SK-N-MC (cell line): ENCODE data around the gene TECPR2.

Experiments
- DNase-seq: peaks from one replicate; pipeline ENCODE4 v3.0.0-alpha.2; 2011; ENCODE audit warnings: low read depth, low spot score
- H3K27ac ChIP-seq: fragments of 200-600 bp; sonication (generic); 2 replicates; pipeline ENCODE4 v1.5.1; 2016; ENCODE audit warnings: mixed run types
- H3K36me3 ChIP-seq: fragments of 200-600 bp; sonication (generic); 2 replicates; pipeline ENCODE4 v1.6.1; 2017; ENCODE audit warnings: antibody characterized with exemption, low read length, mixed read lengths; ENCODE audit not compliant: insufficient read depth
- H3K4me3 ChIP-seq: fragments of 200-600 bp; sonication (generic); 2 replicates; pipeline ENCODE4 v1.5.1; 2016
- H3K9ac ChIP-seq: fragments of 200-600 bp; sonication (generic); 2 replicates; pipeline ENCODE4 v1.8.0; 2017; ENCODE audit warnings: mixed run types, mixed read lengths; ENCODE audit not compliant: insufficient read length
- H3K9me3 ChIP-seq: fragments of 200-600 bp; sonication (generic); 2 replicates; pipeline ENCODE4 v1.6.1; 2017; ENCODE audit warnings: low read depth, mild to moderate bottlenecking, antibody characterized with exemption, low read length, moderate library complexity, mixed read lengths
- EZH2 ChIP-seq: fragments of 200-600 bp; sonication (generic); IDR thresholded peaks from one replicate; pipeline ENCODE4 v1.6.1; 2017; ENCODE audit warnings: antibody characterized with exemption
- FOXP2 ChIP-seq: optimal IDR thresholded peaks from 2 replicates; pipeline ENCODE3; 2011; ENCODE audit warnings: mild to moderate bottlenecking, moderate library complexity; ENCODE audit not compliant: insufficient read depth; ENCODE audit errors: extremely low read length, control extremely low read depth
- POLR2AphosphoS5 ChIP-seq: IDR thresholded peaks from 2 replicates; pipeline ENCODE4 v1.6.1; 2012; ENCODE audit warnings: mild to moderate bottlenecking, low read depth, low read length, borderline replicate concordance

Gene TECPR2

GRCh38 chr14:102500713-102501112 lies 138.0 kb downstream of the TECPR2 start:
- Histone ChIP-seq H3K9ac (no peak overlapping the region), H3K9me3 (no peaks in the 10 kb centered on the region)

DNA sequence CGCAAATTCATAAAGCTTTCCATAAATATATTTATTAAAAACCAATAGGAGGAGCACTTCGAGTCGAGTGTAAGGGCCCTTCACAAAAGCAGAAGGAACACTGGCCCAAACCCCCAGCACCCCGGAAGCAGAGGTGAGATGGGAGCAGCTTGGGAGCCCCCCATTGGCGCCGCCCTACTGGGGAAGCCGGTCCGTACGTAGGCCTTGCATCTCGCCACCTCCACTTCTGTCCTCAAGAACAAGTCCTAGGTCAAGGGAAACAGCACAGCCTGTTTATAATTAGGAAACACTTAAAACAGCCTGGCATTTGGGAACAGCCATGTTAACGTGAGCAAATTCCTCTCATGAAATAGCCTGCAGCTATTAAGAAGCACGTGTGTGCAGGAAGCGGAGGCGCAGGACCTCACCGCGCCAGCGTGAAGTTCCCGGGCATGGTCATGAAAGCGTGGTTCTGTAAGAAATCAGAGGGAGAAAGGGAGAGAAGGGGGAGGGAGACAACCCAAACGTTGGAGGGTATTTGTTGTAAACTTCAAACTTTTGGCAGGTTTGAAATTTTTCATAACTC lies 139.1 kb downstream of the TECPR2 start:
- Histone ChIP-seq H3K9ac (peak overlapping the region; percentile 52), H3K4me3 (peak overlapping the region; percentile 64), H3K9me3 (no peaks in the 10 kb centered on the region), H3K27ac (peak overlapping the region; percentile 98), H3K36me3 (peaks cover 7% of the 10 kb centered on the region; the same call in 1 of the 2 replicates)
- peak; percentile 88 for DNase-seq
- no peak for TF ChIP-seq FOXP2
- TF ChIP-seq POLR2AphosphoS5, result peak; percentile 60

More at GRCh38 chr14:102500713-102501112, 138.0 kb downstream of the TECPR2 start:
- Histone ChIP-seq H3K27ac (peak overlapping the region; percentile 98; the same call in 1 of the 2 replicates), H3K4me3 (no peak overlapping the region), H3K36me3 (no peaks in the 10 kb centered on the region; the same call in 1 of the 2 replicates)
- TF ChIP-seq FOXP2 (no peak), EZH2 (no peak)
- no peak for DNase-seq

DNA sequence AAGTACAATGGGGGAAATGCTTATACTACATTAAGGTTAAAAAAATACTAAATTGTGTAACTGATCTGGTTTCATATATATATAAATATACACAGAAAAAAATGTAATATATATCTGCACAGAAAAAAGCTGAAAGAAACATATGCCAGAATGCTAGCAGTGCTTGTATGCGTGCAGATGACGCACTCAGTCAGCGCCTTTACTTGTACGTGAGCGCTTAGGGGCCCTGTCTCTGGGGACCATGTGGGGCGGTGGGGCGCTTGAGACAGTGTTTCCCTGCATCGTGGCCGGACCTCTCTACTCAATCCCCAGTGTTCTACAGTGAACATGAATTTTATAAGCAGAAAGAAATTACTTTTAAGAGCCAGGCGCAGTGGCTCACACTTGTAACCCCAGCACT lies 139.8 kb downstream of the TECPR2 start:
- Histone ChIP-seq H3K4me3 (peak overlapping the region; percentile 64), H3K9me3 (no peaks in the 10 kb centered on the region), H3K27ac (peak overlapping the region; percentile 98), H3K9ac (peak overlapping the region; percentile 52), H3K36me3 (peaks cover 7% of the 10 kb centered on the region; the same call in 1 of the 2 replicates)
- DNase-seq, result no peak
- no peak for TF ChIP-seq EZH2

GRCh38 chr14:102503641-102504327 lies 141.0 kb downstream of the TECPR2 start:
- H3K36me3 ChIP-seq, result peaks cover 11% of the 10 kb centered on the region; the same call in 1 of the 2 replicates
- H3K9ac ChIP-seq, result no peak overlapping the region
- no peak overlapping the region for H3K4me3 ChIP-seq
- peak overlapping the region; percentile 90 for H3K27ac ChIP-seq
- no peak for TF ChIP-seq POLR2AphosphoS5
- TF ChIP-seq EZH2, result no peak
- TF ChIP-seq FOXP2, result no peak
- H3K9me3 ChIP-seq, result no peaks in the 10 kb centered on the region
- DNase-seq, result no peak

- Histone ChIP-seq H3K36me3 (peaks cover 11% of the 10 kb centered on the region; the same call in 1 of the 2 replicates), H3K4me3 (no peak overlapping the region), H3K27ac (peak overlapping the region; percentile 90), H3K9ac (no peak overlapping the region), H3K9me3 (no peaks in the 10 kb centered on the region)
- DNase-seq, result no peak
- TF ChIP-seq EZH2 (no peak), FOXP2 (no peak), POLR2AphosphoS5 (no peak)
These were observed 141.7 kb downstream of the TECPR2 start for GRCh38 chr14:102504328-102504999.

DNA sequence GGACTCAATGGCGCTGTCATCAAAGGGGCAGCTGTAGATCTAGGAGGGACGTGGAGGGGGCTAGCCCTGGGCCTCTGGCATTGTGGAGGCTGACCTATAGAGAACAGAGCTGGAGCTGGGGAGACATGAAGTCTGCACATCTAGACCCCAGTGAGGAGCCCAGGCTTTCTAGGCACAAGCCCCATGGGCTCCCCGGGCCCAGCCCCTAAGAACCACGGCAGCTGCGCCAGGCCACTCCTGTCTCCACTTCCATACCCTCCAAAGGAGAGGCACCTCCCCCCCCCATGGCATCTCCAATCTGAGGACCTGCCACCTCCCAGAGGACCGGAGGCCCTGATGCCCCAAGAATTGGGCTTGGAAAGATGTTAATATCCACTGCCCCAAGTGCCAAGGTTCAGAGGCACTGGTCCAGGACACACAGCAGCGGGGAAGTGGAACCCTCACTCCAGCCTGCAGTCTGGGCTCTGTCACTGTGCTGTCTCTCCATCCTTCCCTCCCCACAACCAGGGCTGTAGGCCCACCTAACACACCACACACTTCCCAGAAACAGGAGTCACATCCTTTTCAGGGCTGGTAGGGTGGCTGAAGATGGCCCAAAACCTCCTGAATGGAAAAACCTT lies 142.4 kb downstream of the TECPR2 start:
- H3K9ac ChIP-seq, result no peak overlapping the region
- no peak overlapping the region for H3K27ac ChIP-seq
- no peak overlapping the region for H3K4me3 ChIP-seq
- H3K36me3 ChIP-seq, result peaks cover 11% of the 10 kb centered on the region; the same call in 1 of the 2 replicates
- DNase-seq, result no peak
- no peaks in the 10 kb centered on the region for H3K9me3 ChIP-seq
- TF ChIP-seq POLR2AphosphoS5 (no peak), EZH2 (no peak), FOXP2 (no peak)

DNA sequence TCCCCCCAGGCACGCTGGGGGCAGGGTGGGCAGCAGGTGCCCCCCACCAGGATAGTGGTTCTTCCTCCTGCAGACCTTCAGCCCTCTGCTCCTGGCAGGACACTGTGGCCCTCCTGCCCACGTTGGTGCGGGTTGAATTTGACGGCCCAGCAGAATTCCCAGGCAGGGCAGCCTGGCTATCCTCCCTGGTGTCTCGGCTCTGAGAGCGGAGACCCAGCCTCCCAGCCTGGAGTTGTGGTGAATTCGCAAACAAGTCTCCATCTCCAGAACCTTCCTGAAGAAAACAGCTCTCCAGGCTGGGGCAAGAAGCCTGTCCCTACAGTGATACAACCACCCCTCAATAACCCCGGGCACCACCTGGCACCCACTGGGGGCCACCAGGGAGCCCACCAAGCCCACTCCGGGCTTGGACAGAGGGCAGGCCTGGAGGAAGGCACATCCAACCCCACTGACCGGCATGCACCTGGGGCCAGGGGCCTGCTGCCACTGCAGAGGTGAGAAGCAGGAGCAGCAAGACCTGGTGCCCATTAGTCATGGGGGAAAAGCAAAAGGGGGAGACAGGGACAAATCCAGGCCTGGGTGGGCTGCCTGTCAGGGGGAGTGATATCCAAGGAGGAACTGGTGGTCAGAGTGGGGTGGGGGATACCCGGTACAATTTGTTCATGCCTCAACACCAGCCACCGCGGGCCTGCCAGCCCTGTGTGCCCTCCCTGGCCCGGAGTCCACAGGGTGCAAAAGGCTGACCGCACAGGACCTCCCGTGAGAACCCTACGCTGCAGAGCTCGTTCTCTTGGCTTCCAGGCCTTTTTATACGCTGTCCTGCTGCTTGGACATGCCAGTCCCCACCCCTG lies 143.3 kb downstream of the TECPR2 start:
- Histone ChIP-seq H3K9ac (no peak overlapping the region), H3K9me3 (no peaks in the 10 kb centered on the region), H3K4me3 (no peak overlapping the region), H3K36me3 (peaks cover 11% of the 10 kb centered on the region; the same call in 1 of the 2 replicates), H3K27ac (no peak overlapping the region)
- no peak for TF ChIP-seq FOXP2
- TF ChIP-seq POLR2AphosphoS5, result no peak
- no peak for TF ChIP-seq EZH2
- DNase-seq, result no peak
